ENCODE results near the gene PLXNA2. TPM values are rescaled to one million over a fixed set of nuclear protein-coding genes. Genes with fewer than 3 reads are reported as not detected.

Gene PLXNA2
- total RNA-seq, 1 experiment from 2014 or later: 69.7 TPM

DNA sequence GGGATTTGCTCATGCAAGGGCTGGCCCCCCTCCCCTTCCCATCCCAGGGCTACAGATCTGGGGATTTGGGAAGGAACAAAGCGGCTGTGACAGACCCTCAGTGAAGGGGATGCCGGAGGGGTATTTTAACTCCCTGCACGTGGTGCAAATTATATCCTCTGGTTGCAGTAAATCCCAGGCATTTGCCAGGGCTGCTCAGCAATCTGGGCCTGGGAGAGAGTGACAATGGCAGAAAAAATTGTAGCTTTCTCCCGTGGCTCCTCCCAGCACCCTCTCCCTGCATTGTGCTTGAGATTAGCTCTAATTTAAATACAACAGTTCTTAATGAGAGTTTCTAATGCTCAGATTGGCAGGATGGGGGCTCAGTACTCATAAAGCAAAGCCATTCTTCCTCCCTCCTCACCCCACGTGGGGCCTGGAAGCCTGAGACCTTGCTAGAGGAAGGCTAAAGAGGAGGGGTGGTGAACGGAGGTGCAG lies 203.3 kb downstream of the PLXNA2 start:
- POLR2A ChIA-PET: interaction anchor here (0.8 to 1.5 kb wide), 2 partner anchors 19 to 30 kb away, joined by 3 to 5 read pairs; no protein-coding TSS in a partner anchor

DNA sequence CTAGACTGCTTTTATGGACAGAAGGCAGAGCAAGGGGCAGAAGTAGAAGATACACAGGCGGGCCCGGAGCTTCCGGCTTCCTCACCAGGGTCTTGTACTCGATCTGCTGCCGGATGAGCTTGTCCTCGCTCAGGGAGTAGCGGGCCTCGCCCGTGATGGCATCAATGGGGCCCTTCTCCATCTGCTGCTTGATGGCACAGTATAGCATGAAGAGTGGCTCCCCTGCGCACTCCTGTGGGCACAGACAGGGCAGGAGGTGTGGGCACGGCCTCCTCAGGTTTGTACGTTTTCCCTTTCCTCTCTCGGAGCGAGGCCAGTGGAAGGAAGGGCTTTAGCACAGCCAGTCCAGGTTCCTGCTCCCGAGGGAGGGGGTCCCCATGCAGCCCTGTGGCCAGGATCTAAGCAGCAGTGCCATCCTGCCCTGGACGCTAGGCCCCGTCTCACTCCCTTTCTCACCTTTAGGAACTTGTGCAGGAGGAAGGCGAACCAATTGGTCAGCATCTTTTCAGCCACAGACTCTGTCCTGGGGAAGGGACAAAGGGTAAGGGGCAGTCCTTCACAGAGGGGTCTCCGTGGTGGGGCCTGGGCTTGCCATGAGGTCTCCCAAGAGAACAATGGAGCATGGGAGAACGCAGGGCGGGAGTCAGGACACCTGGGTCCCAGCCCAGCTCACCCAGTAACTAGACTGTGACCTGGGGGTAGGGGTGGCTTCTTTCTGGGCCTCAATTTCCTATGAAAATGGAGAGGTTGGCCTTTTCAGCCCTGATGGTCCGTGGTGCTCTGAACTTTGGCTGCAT lies 204.4 kb downstream of the PLXNA2 start:
- no peak for DNase-seq (ENCODE audit: unreplicated experiment)
- no peaks in the 10 kb centered on the region for H3K27me3 Mint-ChIP-seq (ENCODE audit: insufficient read depth, unreplicated experiment)
- intact Hi-C loops (cut with micrococcal nuclease): loop anchor here (5.0 kb wide), 1 partner anchor 53 kb away; no protein-coding TSS in a partner anchor
- H3K36me3 Mint-ChIP-seq (ENCODE audit: insufficient read depth, unreplicated experiment): peaks cover 54% of the 10 kb centered on the region
- H3K27ac Mint-ChIP-seq (ENCODE audit: low read depth, unreplicated experiment): no peak overlapping the region
- H3K9me3 Mint-ChIP-seq (ENCODE audit: unreplicated experiment): no peaks in the 10 kb centered on the region
- TF ChIP-seq, protein P1, sequence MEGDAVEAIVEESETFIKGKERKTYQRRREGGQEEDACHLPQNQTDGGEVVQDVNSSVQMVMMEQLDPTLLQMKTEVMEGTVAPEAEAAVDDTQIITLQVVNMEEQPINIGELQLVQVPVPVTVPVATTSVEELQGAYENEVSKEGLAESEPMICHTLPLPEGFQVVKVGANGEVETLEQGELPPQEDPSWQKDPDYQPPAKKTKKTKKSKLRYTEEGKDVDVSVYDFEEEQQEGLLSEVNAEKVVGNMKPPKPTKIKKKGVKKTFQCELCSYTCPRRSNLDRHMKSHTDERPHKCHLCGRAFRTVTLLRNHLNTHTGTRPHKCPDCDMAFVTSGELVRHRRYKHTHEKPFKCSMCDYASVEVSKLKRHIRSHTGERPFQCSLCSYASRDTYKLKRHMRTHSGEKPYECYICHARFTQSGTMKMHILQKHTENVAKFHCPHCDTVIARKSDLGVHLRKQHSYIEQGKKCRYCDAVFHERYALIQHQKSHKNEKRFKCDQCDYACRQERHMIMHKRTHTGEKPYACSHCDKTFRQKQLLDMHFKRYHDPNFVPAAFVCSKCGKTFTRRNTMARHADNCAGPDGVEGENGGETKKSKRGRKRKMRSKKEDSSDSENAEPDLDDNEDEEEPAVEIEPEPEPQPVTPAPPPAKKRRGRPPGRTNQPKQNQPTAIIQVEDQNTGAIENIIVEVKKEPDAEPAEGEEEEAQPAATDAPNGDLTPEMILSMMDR (IDR thresholded peaks at IDR 0.05; ENCODE audit: unreplicated experiment): no peak
- ChIA-PET POLR2A (no interaction called here), CTCF (interaction anchor here (0.6 to 16.5 kb wide), 6 partner anchors 42 to 202 kb away, joined by 3 to 347 read pairs (median 4); partner anchors contain the start of gene PLXNA2)
- no peaks in the 10 kb centered on the region for H3K4me1 Mint-ChIP-seq (ENCODE audit: insufficient read depth, unreplicated experiment)
- H3K4me3 Mint-ChIP-seq (ENCODE audit: unreplicated experiment): no peak overlapping the region
- BruUV-seq (replicated peaks): no TSS peak

More for the DNA sequence above, 203.3 kb downstream of the PLXNA2 start:
- H3K9me3 Mint-ChIP-seq (ENCODE audit: unreplicated experiment): no peaks in the 10 kb centered on the region
- TF ChIP-seq, protein P1 (IDR thresholded peaks at IDR 0.05; ENCODE audit: unreplicated experiment): no peak
- no peak overlapping the region for H3K4me3 Mint-ChIP-seq (ENCODE audit: unreplicated experiment)
- no peak for DNase-seq (ENCODE audit: unreplicated experiment)
- H3K36me3 Mint-ChIP-seq (ENCODE audit: insufficient read depth, unreplicated experiment): peaks cover 53% of the 10 kb centered on the region
- CTCF ChIA-PET: interaction anchor here (0.5 to 16.5 kb wide), 10 partner anchors 10 to 963 kb away, joined by 3 to 347 read pairs (median 6); partner anchors contain the start of gene PLXNA2
- H3K27ac Mint-ChIP-seq (ENCODE audit: low read depth, unreplicated experiment): no peak overlapping the region
- no TSS peak for BruUV-seq (replicated peaks)
- no peaks in the 10 kb centered on the region for H3K27me3 Mint-ChIP-seq (ENCODE audit: insufficient read depth, unreplicated experiment)
- H3K4me1 Mint-ChIP-seq (ENCODE audit: insufficient read depth, unreplicated experiment): no peaks in the 10 kb centered on the region
- intact Hi-C loops (cut with micrococcal nuclease): no loop called here

DNA sequence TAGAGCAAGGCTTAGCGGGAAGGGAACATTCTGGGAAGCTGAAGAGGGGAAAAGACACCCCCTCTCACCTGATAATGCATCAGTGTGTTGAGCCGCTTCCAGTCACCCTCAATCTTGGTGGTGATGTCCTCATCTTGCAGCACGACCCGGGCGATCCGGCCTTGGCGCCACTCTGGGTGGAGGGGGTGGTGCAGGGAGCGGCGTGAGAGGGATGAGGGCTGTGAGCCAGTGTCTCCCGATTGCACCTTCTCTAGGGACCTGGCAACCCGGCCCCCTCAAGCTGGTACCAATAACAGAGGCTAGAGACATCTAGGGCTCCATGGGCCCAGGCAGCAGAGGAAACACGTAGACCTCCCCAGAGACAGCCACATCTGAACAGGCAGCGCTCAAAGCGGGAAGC lies 205.9 kb downstream of the PLXNA2 start:
- H3K4me1 Mint-ChIP-seq (ENCODE audit: insufficient read depth, unreplicated experiment): no peaks in the 10 kb centered on the region

More for the DNA sequence above, 205.9 kb downstream of the PLXNA2 start:
- ChIA-PET POLR2A (interaction anchor here (1.1 kb wide), 1 partner anchor 207 kb away, joined by 3 read pairs; no protein-coding TSS in a partner anchor), CTCF (interaction anchor here (0.6 to 16.5 kb wide), 8 partner anchors 16 to 401 kb away, joined by 3 to 347 read pairs (median 3); partner anchors contain the start of gene PLXNA2)
- intact Hi-C loops (cut with micrococcal nuclease): loop anchor here (5.0 kb wide), 1 partner anchor 54 kb away; no protein-coding TSS in a partner anchor
- BruUV-seq (replicated peaks): no TSS peak
- H3K4me3 Mint-ChIP-seq (ENCODE audit: unreplicated experiment): no peak overlapping the region
- no peak for DNase-seq (ENCODE audit: unreplicated experiment)
- TF ChIP-seq, protein P1 (IDR thresholded peaks at IDR 0.05; ENCODE audit: unreplicated experiment): no peak
- H3K27ac Mint-ChIP-seq (ENCODE audit: low read depth, unreplicated experiment): no peak overlapping the region
- H3K27me3 Mint-ChIP-seq (ENCODE audit: insufficient read depth, unreplicated experiment): no peaks in the 10 kb centered on the region
- H3K9me3 Mint-ChIP-seq (ENCODE audit: unreplicated experiment): no peaks in the 10 kb centered on the region
- H3K36me3 Mint-ChIP-seq (ENCODE audit: insufficient read depth, unreplicated experiment): peaks cover 61% of the 10 kb centered on the region
